GM19043 (cell line): ENCODE results near the gene LMX1B.

Experiments used
- ATAC-seq: cut with Tn5 transposase; IDR thresholded peaks from one replicate; pipeline ENCODE4 v1.9.1; 2021; ENCODE audit warnings: low read depth; ENCODE audit not compliant: unreplicated experiment

The LMX1B gene

DNA sequence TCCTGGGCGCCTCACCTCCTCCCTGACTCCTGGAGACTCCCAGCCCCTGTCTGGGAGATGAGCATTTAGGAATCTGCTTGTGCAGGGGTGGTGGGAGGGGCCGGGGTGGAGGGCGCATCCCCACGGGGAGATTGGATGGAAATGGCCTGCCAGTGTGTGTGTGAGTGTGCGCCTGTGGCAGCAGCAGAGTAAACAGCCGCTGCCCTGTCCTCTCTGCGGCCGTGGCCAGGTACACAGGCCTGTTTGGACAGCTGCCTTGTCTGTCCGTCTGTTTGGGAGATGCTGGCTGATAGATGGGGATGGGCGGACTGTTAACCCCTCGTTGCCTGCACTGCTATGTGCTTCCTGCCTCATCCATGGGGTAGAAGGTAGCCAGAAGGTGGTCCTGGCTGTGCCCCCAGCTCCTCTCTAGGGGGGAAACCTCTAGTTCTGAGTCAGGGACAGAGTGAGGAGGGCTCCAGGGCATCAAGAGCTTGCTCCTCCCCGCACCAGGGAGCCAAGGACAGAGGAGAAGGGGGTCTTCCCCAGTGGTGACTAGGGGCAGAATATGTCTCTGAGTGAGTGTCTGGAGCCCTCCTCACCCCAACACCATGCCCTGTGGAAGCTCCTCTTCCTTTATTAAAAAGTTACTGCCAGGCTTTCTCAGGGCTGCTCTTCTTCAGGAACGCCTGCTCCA is 60.1 kb downstream of the LMX1B start:
- no peak for ATAC-seq

- ATAC-seq: no peak
Observed at GRCh38 chr9:126674365-126675146, 60.8 kb downstream of the LMX1B start.

- no peak for ATAC-seq
Observed at GRCh38 chr9:126675147-126675467, 61.4 kb downstream of the LMX1B start.

GRCh38 chr9:126676102-126676684 is 62.5 kb downstream of the LMX1B start:
- ATAC-seq: no peak

GRCh38 chr9:126676685-126677143 is 63.0 kb downstream of the LMX1B start:
- ATAC-seq: no peak

DNA sequence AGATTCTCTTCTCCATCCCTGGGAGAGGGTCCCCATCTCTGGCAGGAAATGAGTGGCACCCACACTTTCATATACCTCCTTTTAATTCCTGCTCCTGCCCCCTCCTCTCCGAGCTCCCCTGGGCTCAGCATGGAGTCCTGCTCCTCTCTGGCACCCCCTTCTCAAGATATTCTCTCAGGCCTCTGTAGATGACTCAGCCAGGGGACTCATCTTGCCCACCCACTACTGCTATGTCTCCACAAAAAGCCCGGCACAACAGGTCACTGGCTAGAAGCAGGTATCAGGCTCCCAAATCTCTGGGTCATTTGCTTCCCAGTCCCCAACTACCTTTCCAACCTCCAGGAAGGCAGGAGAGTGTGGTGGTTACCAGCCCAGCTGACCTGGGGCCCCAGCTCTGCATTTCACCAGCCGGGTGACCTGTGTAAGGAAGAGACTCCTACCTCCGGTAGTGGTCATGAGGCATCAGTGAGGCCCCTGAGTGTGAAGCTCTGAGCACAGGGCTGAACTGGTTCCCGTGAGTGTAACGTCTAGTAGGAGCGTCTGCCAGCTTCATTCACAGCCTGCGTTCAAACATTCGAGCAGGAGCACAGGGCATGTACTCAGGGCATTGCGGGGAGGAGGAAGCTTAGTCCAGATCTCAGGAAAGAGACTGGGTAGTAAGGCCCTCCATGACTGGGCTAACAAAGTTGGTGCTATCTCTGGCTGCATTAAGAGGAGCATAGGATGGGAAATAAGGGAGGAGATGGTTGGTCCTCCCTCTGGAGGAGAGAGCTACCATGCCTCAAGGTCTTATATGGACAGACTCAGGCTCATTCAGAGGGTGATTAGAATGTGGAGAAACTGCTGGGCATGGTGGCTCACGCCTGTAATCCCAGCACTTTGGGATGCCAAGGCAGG is 63.7 kb downstream of the LMX1B start:
- ATAC-seq: no peak

- no peak for ATAC-seq
Observed at GRCh38 chr9:126678989-126679388, 65.3 kb downstream of the LMX1B start.

GRCh38 chr9:126681336-126681735 is 67.6 kb downstream of the LMX1B start:
- no peak for ATAC-seq

DNA sequence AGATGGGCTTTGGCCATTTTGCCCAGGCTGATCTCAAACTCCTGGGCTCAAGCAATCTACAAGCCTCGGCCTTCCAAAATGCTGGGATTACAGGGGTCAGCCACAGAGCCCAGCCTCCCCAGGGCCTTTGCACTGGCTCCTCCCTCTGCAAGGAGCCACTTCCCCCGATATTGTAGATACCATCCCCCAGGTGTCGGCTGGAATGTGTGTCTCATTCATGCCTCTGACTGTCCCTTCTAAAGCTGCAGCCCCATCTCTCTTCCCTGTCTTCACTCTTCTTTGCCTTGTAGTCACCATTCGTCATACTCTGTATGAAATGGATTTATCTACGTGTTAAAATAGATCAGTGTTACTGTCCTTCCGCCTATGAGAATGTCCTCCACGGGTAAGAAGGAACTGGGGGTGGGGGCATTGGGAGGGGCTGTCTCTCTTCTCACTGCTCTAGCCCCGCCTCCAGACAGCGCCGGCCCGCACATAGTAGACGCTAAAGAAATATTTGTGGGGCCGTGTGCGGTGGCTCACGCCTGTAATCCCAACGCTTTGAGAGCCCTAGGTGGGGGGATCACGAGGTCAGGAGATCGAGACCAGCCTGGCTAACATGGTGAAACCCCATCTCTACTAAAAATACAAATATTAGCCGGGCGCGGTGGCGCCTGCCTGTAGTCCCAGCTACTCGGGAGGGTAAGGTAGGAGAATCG is 68.5 kb downstream of the LMX1B start:
- no peak for ATAC-seq

DNA sequence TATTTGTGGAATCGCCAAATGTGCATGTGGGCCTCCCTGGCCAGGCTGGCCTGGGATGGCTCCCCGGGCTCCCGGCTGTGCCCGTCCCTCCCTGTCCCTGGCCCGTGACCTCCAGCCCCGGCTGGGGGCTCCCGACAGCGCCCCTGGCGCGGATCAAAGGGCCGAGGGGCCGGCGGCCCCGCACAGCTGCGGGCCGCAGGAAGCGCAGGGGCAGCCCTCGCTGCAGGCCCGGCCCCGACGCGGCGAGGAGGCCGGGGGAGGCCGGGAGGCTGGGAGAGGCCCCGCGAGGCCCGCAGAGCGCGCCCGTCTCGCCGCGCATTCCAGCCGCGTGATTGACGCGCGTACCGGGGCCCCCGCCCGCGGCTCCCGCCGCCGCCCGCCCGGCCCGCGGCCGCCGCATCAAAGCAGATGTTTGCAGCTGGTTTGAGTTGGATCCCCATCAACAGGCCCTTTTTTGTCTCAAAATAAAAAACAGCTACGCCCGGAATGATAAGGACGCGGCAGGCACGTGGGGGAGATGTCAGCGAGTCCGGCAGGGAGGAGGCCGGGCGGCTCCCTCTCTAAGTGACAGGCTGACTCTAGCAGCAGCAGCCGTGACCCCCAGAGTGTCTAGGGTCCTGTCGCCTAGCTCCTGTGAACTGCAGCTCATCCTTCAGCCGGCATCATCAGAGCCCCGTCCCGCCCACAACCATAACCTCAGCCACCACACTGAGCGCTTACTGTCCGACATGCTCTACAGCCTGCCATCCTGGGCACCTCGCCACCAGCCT is 69.4 kb downstream of the LMX1B start:
- no peak for ATAC-seq

DNA sequence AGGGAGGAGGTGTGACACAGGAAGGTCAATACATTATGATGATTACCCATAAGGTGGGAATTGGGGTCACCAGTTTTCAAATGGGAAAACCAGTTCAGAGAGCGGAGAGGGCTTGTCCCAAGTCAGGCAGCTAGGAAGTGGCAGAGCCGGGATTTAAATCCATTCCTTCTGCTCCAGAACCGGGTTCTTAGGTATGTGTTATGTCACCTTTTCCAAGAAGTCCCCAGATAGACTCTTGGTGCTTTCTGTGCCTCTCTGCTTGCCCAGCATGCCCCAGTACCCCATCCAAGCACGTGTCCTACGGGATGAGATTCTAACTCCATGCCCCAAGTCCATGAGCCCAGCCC is 69.9 kb downstream of the LMX1B start:
- no peak for ATAC-seq

DNA sequence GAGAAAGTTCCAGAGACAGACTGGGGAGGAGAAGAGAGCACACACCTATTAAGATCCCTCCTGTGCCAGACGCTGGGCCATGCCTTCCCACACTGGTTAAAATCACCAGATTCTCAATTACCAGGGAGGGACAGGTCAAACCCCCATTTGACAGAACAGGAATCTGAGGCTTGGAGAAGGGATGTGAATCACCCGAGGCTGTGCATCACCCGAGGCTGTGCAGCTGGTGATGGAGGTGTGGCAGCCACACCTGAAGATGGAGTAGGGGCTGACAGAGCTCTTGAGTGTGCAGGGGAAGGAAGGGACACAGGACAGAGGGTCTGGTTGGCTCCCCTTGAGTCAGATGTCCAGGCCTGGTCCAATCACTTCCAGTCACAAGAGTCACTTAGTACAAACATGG is 70.6 kb downstream of the LMX1B start:
- ATAC-seq: no peak

- ATAC-seq: no peak
Observed at GRCh38 chr9:126684965-126685465, 71.3 kb downstream of the LMX1B start.

- ATAC-seq: no peak
Observed at GRCh38 chr9:126687930-126688461, 74.3 kb downstream of the LMX1B start.

- ATAC-seq: no peak
Observed at GRCh38 chr9:126688617-126689016, 74.9 kb downstream of the LMX1B start.

- ATAC-seq: no peak
Observed at GRCh38 chr9:126689027-126689825, 75.5 kb downstream of the LMX1B start.

DNA sequence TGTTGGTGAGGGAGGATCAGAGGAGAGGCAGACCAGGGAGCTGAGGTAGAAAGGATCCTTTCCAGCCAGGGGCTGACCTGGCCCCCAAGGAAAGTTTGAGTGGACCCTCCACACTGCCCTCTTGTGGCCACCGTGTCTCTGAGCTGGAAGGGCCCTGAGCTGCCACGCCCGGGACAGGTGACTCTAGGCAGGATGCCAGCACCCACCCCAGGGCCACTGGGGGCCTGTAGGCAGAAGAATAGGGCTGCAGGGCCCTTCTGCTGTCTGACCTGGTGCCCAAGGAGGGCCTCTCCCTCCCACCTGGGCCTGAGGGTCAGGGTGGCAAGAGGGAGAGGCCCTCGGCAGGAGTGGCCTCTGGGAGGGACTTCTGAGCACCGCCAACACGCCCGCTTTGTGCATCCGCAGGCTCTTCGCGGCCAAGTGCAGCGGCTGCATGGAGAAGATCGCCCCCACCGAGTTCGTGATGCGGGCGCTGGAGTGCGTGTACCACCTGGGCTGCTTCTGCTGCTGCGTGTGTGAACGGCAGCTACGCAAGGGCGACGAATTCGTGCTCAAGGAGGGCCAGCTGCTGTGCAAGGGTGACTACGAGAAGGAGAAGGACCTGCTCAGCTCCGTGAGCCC is 76.8 kb downstream of the LMX1B start:
- no peak for ATAC-seq
